Endodermal cell (in vitro differentiated cells): ENCODE results near the gene MEGF11. TPM values are rescaled to one million over a fixed set of nuclear protein-coding genes. Genes with fewer than 3 reads are reported as not detected.

Source experiments
- DNase-seq: peaks from one replicate; pipeline ENCODE4 v3.0.0-alpha.2; 2017
- H3K27ac ChIP-seq: 2 replicates; pipeline ENCODE4 v1.5.1; 2013; ENCODE audit warnings: mild to moderate bottlenecking, low read depth, low read length, moderate library complexity
- H3K27me3 ChIP-seq: 2 replicates; pipeline ENCODE4 v1.6.1; 2013; ENCODE audit warnings: mild to moderate bottlenecking, low read length, moderate library complexity; ENCODE audit not compliant: insufficient read depth, control insufficient read depth, poor library complexity, severe bottlenecking
- H3K36me3 ChIP-seq: 2 replicates; pipeline ENCODE4 v1.7.0; 2013; ENCODE audit warnings: mild to moderate bottlenecking, low read length, moderate library complexity; ENCODE audit not compliant: control insufficient read depth, insufficient read depth
- H3K4me1 ChIP-seq: one replicate; pipeline ENCODE4 v1.7.0; 2013; ENCODE audit warnings: low read length; ENCODE audit not compliant: control insufficient read depth, insufficient read depth
- H3K4me3 ChIP-seq: 2 replicates; pipeline ENCODE4 v1.5.1; 2013; ENCODE audit warnings: mild to moderate bottlenecking, low read length, moderate library complexity
- H3K9ac ChIP-seq: 2 replicates; pipeline ENCODE4 v1.6.1; 2013; ENCODE audit warnings: mild to moderate bottlenecking, low read length, moderate library complexity; ENCODE audit not compliant: poor library complexity, severe bottlenecking; ENCODE audit errors: extremely low read depth
- H3K9me3 ChIP-seq: 2 replicates; pipeline ENCODE4 v1.6.1; 2013; ENCODE audit warnings: mild to moderate bottlenecking, low read length, moderate library complexity; ENCODE audit not compliant: control insufficient read depth
- H3K27ac Mint-ChIP-seq: 2 replicates; pipeline ENCODE4 v1.8.0; 2020; ENCODE audit warnings: mixed read lengths
- H3K27me3 Mint-ChIP-seq: 2 replicates; pipeline ENCODE4 v1.8.0; 2021; ENCODE audit warnings: mild to moderate bottlenecking, mixed read lengths; ENCODE audit not compliant: insufficient read depth
- H3K36me3 Mint-ChIP-seq: 2 replicates; pipeline ENCODE4 v1.8.0; 2020; ENCODE audit warnings: low read depth, mixed read lengths
- H3K4me1 Mint-ChIP-seq: 2 replicates; pipeline ENCODE4 v1.8.0; 2020; ENCODE audit warnings: mixed read lengths
- H3K4me3 Mint-ChIP-seq: 2 replicates; pipeline ENCODE4 v1.8.0; 2020; ENCODE audit warnings: mild to moderate bottlenecking, moderate library complexity, mixed read lengths
- H3K9me3 Mint-ChIP-seq: 2 replicates; pipeline ENCODE4 v1.8.0; 2020; ENCODE audit warnings: mild to moderate bottlenecking, mixed read lengths
- CTCF ChIP-seq: fragments of 200-600 bp; sonication (generic); conservative IDR thresholded peaks from 2 replicates; pipeline ENCODE4 v1.5.0; 2021; ENCODE audit warnings: antibody characterized with exemption, mild to moderate bottlenecking
- WGBS, 2 experiments: methylation state at CpG; one replicate each; pipeline versions ENCODE4 v1.1.5 to v1.1.7; 2013; ENCODE audit warnings: missing lambda C conversion rate in 2 of 2, mixed read lengths in 1 of 2; ENCODE audit not compliant: insufficient coverage in 1 of 2, insufficient read length in 1 of 2; 5-methylcytosine and 5-hydroxymethylcytosine counted together
- total RNA-seq, 2 donors: library from RNA; stranded (reverse); fragmentation: NEBNext Ultra II Directional in 1 of 2; extraction: Animal tissue kit (Norgen Biotek cat#: 25700) in 1 of 2; gene quantifications; 2 replicates in 1 of 2; 3 replicates in 1 of 2; pipeline ENCODE4 v1.2.1, GENCODE V29; 2021

MEGF11 gene
- total RNA-seq, 2 donors from 2014 or later = 0.73 to 1.2 TPM

- TF ChIP-seq CTCF = no peak
- Mint-ChIP-seq H3K4me1 (peaks cover 2% of the 10 kb centered on the region), H3K4me3 (no peak overlapping the region), H3K27me3 (no peaks in the 10 kb centered on the region), H3K36me3 (peaks cover 7% of the 10 kb centered on the region), H3K27ac (no peak overlapping the region), H3K9me3 (no peaks in the 10 kb centered on the region)
- Histone ChIP-seq H3K27me3 (no peaks in the 10 kb centered on the region), H3K36me3 (peaks cover 5% of the 10 kb centered on the region), H3K27ac (no peak overlapping the region), H3K9ac (no peak overlapping the region), H3K4me3 (no peak overlapping the region), H3K9me3 (no peaks in the 10 kb centered on the region), H3K4me1 (peaks cover 3% of the 10 kb centered on the region)
- no peak for DNase-seq
- 91 to 92% methylated on average over 4 of the region's 4 CpGs for WGBS, 2 experiments
Measured at GRCh38 chr15:65920825-65921309, 332.7 kb downstream of the MEGF11 start.

GRCh38 chr15:65920121-65920520 lies 333.4 kb downstream of the MEGF11 start:
- H3K36me3 Mint-ChIP-seq = peaks cover 7% of the 10 kb centered on the region

GRCh38 chr15:65919353-65919752 lies 334.2 kb downstream of the MEGF11 start:
- H3K4me1 Mint-ChIP-seq = peaks cover 2% of the 10 kb centered on the region

More at GRCh38 chr15:65920121-65920520, 333.4 kb downstream of the MEGF11 start:
- WGBS, 2 experiments = 87 to 91% methylated on average over 1 of the region's 1 CpG
- H3K27me3 Mint-ChIP-seq = no peaks in the 10 kb centered on the region
- no peak for TF ChIP-seq CTCF
- H3K4me3 ChIP-seq = no peak overlapping the region
- H3K9me3 Mint-ChIP-seq = no peaks in the 10 kb centered on the region
- H3K27ac ChIP-seq = no peak overlapping the region
- H3K27ac Mint-ChIP-seq = no peak overlapping the region
- H3K4me3 Mint-ChIP-seq = no peak overlapping the region
- no peak overlapping the region for H3K9ac ChIP-seq
- H3K4me1 Mint-ChIP-seq = peaks cover 2% of the 10 kb centered on the region
- DNase-seq = no peak
- H3K9me3 ChIP-seq = no peaks in the 10 kb centered on the region
- no peaks in the 10 kb centered on the region for H3K27me3 ChIP-seq
- H3K4me1 ChIP-seq = peaks cover 3% of the 10 kb centered on the region
- H3K36me3 ChIP-seq = peaks cover 5% of the 10 kb centered on the region

More at GRCh38 chr15:65919353-65919752, 334.2 kb downstream of the MEGF11 start:
- Mint-ChIP-seq H3K27ac (no peak overlapping the region), H3K4me3 (no peak overlapping the region), H3K9me3 (no peaks in the 10 kb centered on the region), H3K36me3 (peaks cover 7% of the 10 kb centered on the region), H3K27me3 (no peaks in the 10 kb centered on the region)
- DNase-seq = no peak
- WGBS, 2 experiments = 96 to 98% methylated on average over 9 of the region's 9 CpGs
- Histone ChIP-seq H3K36me3 (peaks cover 5% of the 10 kb centered on the region), H3K27me3 (no peaks in the 10 kb centered on the region), H3K4me1 (peaks cover 3% of the 10 kb centered on the region), H3K27ac (no peak overlapping the region), H3K9me3 (no peaks in the 10 kb centered on the region), H3K4me3 (no peak overlapping the region), H3K9ac (no peak overlapping the region)
- no peak for TF ChIP-seq CTCF
